Neutrophil (primary cell): ENCODE results near the gene SLC4A8.

ENCODE experiments used
- H3K27ac ChIP-seq: fragments of 200-600 bp; sonication (generic); 2 replicates; pipeline ENCODE4 v1.5.1; 2016; ENCODE audit warnings: mild to moderate bottlenecking, moderate library complexity
- H3K27me3 ChIP-seq: fragments of 200-600 bp; sonication (generic); 2 replicates; pipeline ENCODE4 v1.6.0; 2016; ENCODE audit warnings: mild to moderate bottlenecking
- H3K36me3 ChIP-seq: fragments of 200-600 bp; sonication (generic); 2 replicates; pipeline ENCODE4 v1.5.1; 2017
- H3K4me1 ChIP-seq, 2 experiments: fragments of 200-600 bp in 1 of 2; sonication (generic) in 1 of 2; 1 replicate in 1 of 2; 2 replicates in 1 of 2; pipeline versions ENCODE4 v1.5.1 to v1.6.1; 2013 to 2016; ENCODE audit warnings: low read depth in 1 of 2, low read length in 1 of 2, mild to moderate bottlenecking in 1 of 2, moderate library complexity in 1 of 2; ENCODE audit not compliant: control insufficient read depth in 1 of 2, insufficient read depth in 1 of 2
- H3K4me3 ChIP-seq, 2 experiments: fragments of 200-600 bp in 1 of 2; sonication (generic) in 1 of 2; 1 replicate in 1 of 2; 2 replicates in 1 of 2; pipeline ENCODE4 v1.5.1; 2013 to 2016; ENCODE audit warnings: low read depth in 1 of 2, low read length in 1 of 2, mild to moderate bottlenecking in 1 of 2, moderate library complexity in 1 of 2
- H3K9me3 ChIP-seq: fragments of 200-600 bp; sonication (generic); 2 replicates; pipeline ENCODE4 v1.5.1; 2016
- TF ChIP-seq, protein P1 (sequence below): fragments of 200-600 bp; sonication (generic); IDR thresholded peaks from 2 replicates; pipeline ENCODE4 v1.5.1; 2016; ENCODE audit warnings: antibody characterized with exemption

Gene SLC4A8

GRCh38 chr12:51522696-51523095, 98.1 kb downstream of the SLC4A8 start:
- Histone ChIP-seq H3K4me3 (no peak overlapping the region), H3K27me3 (no peaks in the 10 kb centered on the region)
- TF ChIP-seq, protein P1, sequence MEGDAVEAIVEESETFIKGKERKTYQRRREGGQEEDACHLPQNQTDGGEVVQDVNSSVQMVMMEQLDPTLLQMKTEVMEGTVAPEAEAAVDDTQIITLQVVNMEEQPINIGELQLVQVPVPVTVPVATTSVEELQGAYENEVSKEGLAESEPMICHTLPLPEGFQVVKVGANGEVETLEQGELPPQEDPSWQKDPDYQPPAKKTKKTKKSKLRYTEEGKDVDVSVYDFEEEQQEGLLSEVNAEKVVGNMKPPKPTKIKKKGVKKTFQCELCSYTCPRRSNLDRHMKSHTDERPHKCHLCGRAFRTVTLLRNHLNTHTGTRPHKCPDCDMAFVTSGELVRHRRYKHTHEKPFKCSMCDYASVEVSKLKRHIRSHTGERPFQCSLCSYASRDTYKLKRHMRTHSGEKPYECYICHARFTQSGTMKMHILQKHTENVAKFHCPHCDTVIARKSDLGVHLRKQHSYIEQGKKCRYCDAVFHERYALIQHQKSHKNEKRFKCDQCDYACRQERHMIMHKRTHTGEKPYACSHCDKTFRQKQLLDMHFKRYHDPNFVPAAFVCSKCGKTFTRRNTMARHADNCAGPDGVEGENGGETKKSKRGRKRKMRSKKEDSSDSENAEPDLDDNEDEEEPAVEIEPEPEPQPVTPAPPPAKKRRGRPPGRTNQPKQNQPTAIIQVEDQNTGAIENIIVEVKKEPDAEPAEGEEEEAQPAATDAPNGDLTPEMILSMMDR: no peak

DNA sequence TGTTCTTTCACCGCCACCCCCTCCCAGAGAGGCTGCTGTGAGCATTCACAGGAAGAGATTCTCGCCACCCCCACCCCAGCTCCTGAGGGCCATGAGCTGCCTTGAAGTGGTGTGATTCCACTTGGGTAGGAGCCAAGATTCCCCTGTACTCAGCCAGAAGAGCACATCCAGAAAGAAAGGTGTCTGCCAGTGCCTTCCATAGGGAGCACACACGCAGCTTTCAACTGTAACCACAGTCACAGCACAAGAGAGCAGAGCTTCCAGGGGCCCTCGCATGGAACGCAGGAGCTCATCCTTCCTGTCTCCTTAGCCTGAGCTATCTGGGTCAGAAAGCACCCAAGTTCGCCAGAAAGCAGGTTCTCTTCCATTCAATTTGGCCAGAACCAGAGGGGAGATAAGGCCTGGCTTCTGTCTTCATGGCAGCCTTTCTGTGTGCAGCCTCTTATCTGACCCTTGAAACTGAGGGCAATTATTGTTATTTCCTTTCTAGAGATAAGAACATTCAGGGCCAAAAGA, 99.8 kb downstream of the SLC4A8 start:
- Histone ChIP-seq H3K9me3 (no peaks in the 10 kb centered on the region), H3K27me3 (no peaks in the 10 kb centered on the region), H3K4me3 (no peak overlapping the region), H3K27ac (no peak overlapping the region), H3K4me1 (no peaks in the 10 kb centered on the region), H3K36me3 (no peaks in the 10 kb centered on the region)
- TF ChIP-seq, protein P1: no peak

More at GRCh38 chr12:51522696-51523095, 98.1 kb downstream of the SLC4A8 start:
- no peaks in the 10 kb centered on the region for H3K4me1 ChIP-seq
- H3K9me3 ChIP-seq: no peaks in the 10 kb centered on the region
- no peaks in the 10 kb centered on the region for H3K36me3 ChIP-seq
- no peak overlapping the region for H3K27ac ChIP-seq

DNA sequence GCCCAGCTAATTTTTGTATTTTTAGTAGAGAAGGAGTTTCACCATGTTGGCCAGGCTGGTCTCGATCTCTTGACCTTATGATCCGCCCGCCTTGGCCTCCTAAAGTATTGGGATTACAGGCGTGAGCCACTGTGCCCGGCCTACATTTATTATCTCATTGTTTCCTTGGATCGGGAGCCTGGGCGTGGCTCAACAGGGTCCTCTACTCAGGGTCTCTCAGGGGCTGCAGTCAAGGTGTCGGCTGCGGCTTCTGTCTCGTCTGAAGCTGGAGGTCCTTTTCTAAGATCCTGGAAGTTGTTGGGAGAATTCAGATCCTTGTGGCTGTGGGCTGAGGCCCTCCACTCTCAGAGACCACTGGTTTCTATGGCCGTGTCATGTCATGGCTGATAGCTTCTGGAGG, 100.9 kb downstream of the SLC4A8 start:
- no peaks in the 10 kb centered on the region for H3K4me1 ChIP-seq
- TF ChIP-seq, protein P1: no peak
- no peaks in the 10 kb centered on the region for H3K27me3 ChIP-seq
- H3K36me3 ChIP-seq: no peaks in the 10 kb centered on the region
- H3K9me3 ChIP-seq: no peaks in the 10 kb centered on the region
- H3K27ac ChIP-seq: no peak overlapping the region
- H3K4me3 ChIP-seq: no peak overlapping the region

GRCh38 chr12:51527966-51528365, 103.3 kb downstream of the SLC4A8 start:
- Histone ChIP-seq H3K27ac (no peak overlapping the region), H3K36me3 (no peaks in the 10 kb centered on the region), H3K27me3 (peaks cover 12% of the 10 kb centered on the region), H3K4me1 (no peaks in the 10 kb centered on the region), H3K9me3 (no peaks in the 10 kb centered on the region), H3K4me3 (no peak overlapping the region)
- TF ChIP-seq, protein P1: no peak

GRCh38 chr12:51528852-51529650, 104.4 kb downstream of the SLC4A8 start:
- Histone ChIP-seq H3K4me3 (no peak overlapping the region), H3K9me3 (no peaks in the 10 kb centered on the region), H3K27ac (no peak overlapping the region), H3K4me1 (no peaks in the 10 kb centered on the region), H3K27me3 (peaks cover 22% of the 10 kb centered on the region), H3K36me3 (no peaks in the 10 kb centered on the region)
- TF ChIP-seq, protein P1: no peak
